Chondrocyte (in vitro differentiated cells): ENCODE data around the gene KDSR. TPM values are rescaled to one million over a fixed set of nuclear protein-coding genes. Genes with fewer than 3 reads are reported as not detected.

Source experiments
- DNase-seq: peaks from one replicate; pipeline ENCODE4 v3.0.0; 2021; ENCODE audit warnings: mixed read lengths, low spot score
- H3K27ac Mint-ChIP-seq: one replicate; pipeline ENCODE4 v1.8.0; 2021; ENCODE audit warnings: mild to moderate bottlenecking, moderate library complexity, mixed read lengths; ENCODE audit not compliant: unreplicated experiment
- H3K27me3 Mint-ChIP-seq: 2 replicates; pipeline ENCODE4 v1.8.0; 2021; ENCODE audit warnings: low read depth, mixed read lengths
- H3K36me3 Mint-ChIP-seq: 2 replicates; pipeline ENCODE4 v1.8.0; 2021; ENCODE audit warnings: low read depth, mixed read lengths
- H3K4me1 Mint-ChIP-seq: 2 replicates; pipeline ENCODE4 v1.8.0; 2021; ENCODE audit warnings: low read depth, mild to moderate bottlenecking, mixed read lengths
- H3K4me3 Mint-ChIP-seq: one replicate; pipeline ENCODE4 v1.8.0; 2021; ENCODE audit warnings: mild to moderate bottlenecking, moderate library complexity, mixed read lengths; ENCODE audit not compliant: unreplicated experiment
- H3K9me3 Mint-ChIP-seq: 2 replicates; pipeline ENCODE4 v1.8.0; 2021; ENCODE audit warnings: low read depth, mixed read lengths
- CTCF ChIP-seq: fragments of 200-600 bp; sonication (generic); IDR thresholded peaks from 2 replicates; pipeline ENCODE4 v1.5.0; 2021; ENCODE audit warnings: antibody characterized with exemption, mild to moderate bottlenecking, moderate library complexity
- long read RNA-seq: library from polyadenylated mRNA; stranded (forward); transcript quantifications from one replicate; pipeline ENCODE4 v2.0.0, GENCODE V29; 2021
- total RNA-seq: library from RNA; stranded (reverse); gene quantifications from 3 replicates; pipeline ENCODE4 v1.2.1, GENCODE V29; 2021

KDSR gene
- 64.2 to 73.9 TPM (median 69.8 TPM) in 3 replicates for total RNA-seq
- long read RNA-seq, full-length matches to known transcripts, result 87 of 110 reads
- long read RNA-seq, partial matches to known transcripts, result 2 of 110 reads
- long read RNA-seq, other reads (novel, unspliced or antisense), result 21 of 110 reads

- Mint-ChIP-seq H3K27me3 (no peaks in the 10 kb centered on the region), H3K4me3 (peak within 1 kb of the TSS; percentile 84), H3K36me3 (no peaks in the 10 kb centered on the region), H3K27ac (peak within 1 kb of the TSS; percentile 91), H3K4me1 (peaks cover 35% of the 10 kb centered on the region), H3K9me3 (no peaks in the 10 kb centered on the region)
- TF ChIP-seq CTCF, result no peak
- DNase-seq, result peak; percentile 99
Measured at GRCh38 chr18:63367053-63367953, at the start of gene KDSR. Gene KDSR (minus strand): TSS chr18:63367206. CDS start chr18:63367118, 88 bp downstream.

GRCh38 chr18:63412953-63413352 lies 45.9 kb upstream of the KDSR start:
- Mint-ChIP-seq H3K27ac (no peak overlapping the region), H3K36me3 (peaks cover 13% of the 10 kb centered on the region), H3K4me3 (no peak overlapping the region), H3K9me3 (no peaks in the 10 kb centered on the region), H3K4me1 (peaks cover 4% of the 10 kb centered on the region), H3K27me3 (no peaks in the 10 kb centered on the region)
- DNase-seq, result no peak
- no peak for TF ChIP-seq CTCF

DNA sequence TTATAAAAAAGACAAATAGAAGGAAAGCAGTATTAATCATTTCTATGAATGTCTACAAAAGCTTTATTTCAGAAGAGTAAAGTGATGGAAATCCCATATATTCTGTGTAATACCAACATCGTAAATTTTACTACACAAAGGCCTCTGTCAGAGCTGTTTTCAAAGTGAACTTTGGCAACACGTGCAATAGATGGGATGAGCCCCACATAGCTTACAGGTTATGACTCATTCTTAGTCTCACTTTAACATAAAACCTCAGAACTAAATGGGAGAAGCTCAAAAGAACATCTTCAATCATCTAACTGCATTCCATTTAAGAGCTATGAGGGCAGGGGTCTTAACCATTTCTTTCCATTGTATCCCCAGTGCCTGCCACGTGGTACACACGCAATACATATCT lies 43.8 kb upstream of the KDSR start:
- H3K27ac Mint-ChIP-seq, result no peak overlapping the region
- H3K36me3 Mint-ChIP-seq, result peaks cover 21% of the 10 kb centered on the region
- peaks cover 4% of the 10 kb centered on the region for H3K4me1 Mint-ChIP-seq
- no peaks in the 10 kb centered on the region for H3K9me3 Mint-ChIP-seq
- no peak overlapping the region for H3K4me3 Mint-ChIP-seq
- TF ChIP-seq CTCF, result no peak
- H3K27me3 Mint-ChIP-seq, result no peaks in the 10 kb centered on the region
- DNase-seq, result no peak

GRCh38 chr18:63409301-63409700 lies 42.3 kb upstream of the KDSR start:
- Mint-ChIP-seq H3K36me3 (peaks cover 18% of the 10 kb centered on the region), H3K27ac (no peak overlapping the region), H3K4me1 (peaks cover 4% of the 10 kb centered on the region), H3K9me3 (no peaks in the 10 kb centered on the region), H3K4me3 (no peak overlapping the region), H3K27me3 (no peaks in the 10 kb centered on the region)
- TF ChIP-seq CTCF, result no peak
- no peak for DNase-seq

DNA sequence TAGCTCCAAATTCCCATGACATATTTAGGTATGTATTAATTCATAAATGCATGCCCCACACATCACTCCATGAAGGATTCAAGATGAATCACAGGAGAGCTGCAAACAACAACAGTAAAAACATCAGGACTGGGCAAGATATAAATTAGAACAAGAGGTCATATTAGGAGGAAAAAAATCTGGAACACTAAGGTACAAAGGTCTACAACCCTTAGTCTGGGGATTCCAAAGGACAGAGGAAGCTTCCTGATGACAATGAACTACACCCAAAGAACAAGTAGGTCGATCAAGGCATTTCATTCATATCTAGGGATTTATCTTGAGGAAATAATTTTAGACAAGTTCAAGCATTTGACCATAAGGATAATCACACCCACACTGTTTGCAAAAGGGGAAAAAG lies 40.7 kb upstream of the KDSR start:
- Mint-ChIP-seq H3K27ac (no peak overlapping the region), H3K4me1 (peaks cover 4% of the 10 kb centered on the region), H3K36me3 (peaks cover 20% of the 10 kb centered on the region), H3K4me3 (no peak overlapping the region), H3K9me3 (no peaks in the 10 kb centered on the region), H3K27me3 (no peaks in the 10 kb centered on the region)
- no peak for TF ChIP-seq CTCF
- no peak for DNase-seq
